GM21423 (cell line): Measurements from ENCODE around the gene EHD4.

Source experiments
- ATAC-seq: cut with Tn5 transposase; IDR thresholded peaks from one replicate; pipeline ENCODE4 v1.9.1; 2021; ENCODE audit warnings: mild to moderate bottlenecking, moderate library complexity; ENCODE audit not compliant: unreplicated experiment

The EHD4 gene

GRCh38 chr15:41995476-41995855, 23.1 kb upstream of the EHD4 start:
- no peak for ATAC-seq

GRCh38 chr15:41994772-41995475, 22.6 kb upstream of the EHD4 start:
- no peak for ATAC-seq

- no peak for ATAC-seq
These were observed 21.9 kb upstream of the EHD4 start for GRCh38 chr15:41994171-41994650.

GRCh38 chr15:41993472-41994170, 21.3 kb upstream of the EHD4 start:
- no peak for ATAC-seq

- ATAC-seq = no peak
These were observed 20.4 kb upstream of the EHD4 start for GRCh38 chr15:41992803-41993190.

- ATAC-seq = no peak
These were observed 19.9 kb upstream of the EHD4 start for GRCh38 chr15:41992151-41992802.

- no peak for ATAC-seq
These were observed 18.3 kb upstream of the EHD4 start for GRCh38 chr15:41990691-41991090.

GRCh38 chr15:41990243-41990605, 17.9 kb upstream of the EHD4 start:
- no peak for ATAC-seq

- ATAC-seq = no peak
These were observed 17.4 kb upstream of the EHD4 start for GRCh38 chr15:41989573-41990242.

GRCh38 chr15:41988896-41989572, 16.7 kb upstream of the EHD4 start:
- ATAC-seq = no peak

- no peak for ATAC-seq
These were observed 15.5 kb upstream of the EHD4 start for GRCh38 chr15:41987925-41988275.

- no peak for ATAC-seq
These were observed 15.0 kb upstream of the EHD4 start for GRCh38 chr15:41987246-41987924.

GRCh38 chr15:41985236-41986160, 13.1 kb upstream of the EHD4 start:
- no peak for ATAC-seq

GRCh38 chr15:41984622-41985021, 12.3 kb upstream of the EHD4 start:
- ATAC-seq = no peak

GRCh38 chr15:41983621-41984571, 11.5 kb upstream of the EHD4 start:
- no peak for ATAC-seq

GRCh38 chr15:41983221-41983620, 10.9 kb upstream of the EHD4 start:
- no peak for ATAC-seq

- no peak for ATAC-seq
These were observed 10.0 kb upstream of the EHD4 start for GRCh38 chr15:41982133-41982930.
